Large intestine (tissue), 3 donors: ENCODE measurements around the gene PLEKHG5. TPM values are rescaled to one million over a fixed set of nuclear protein-coding genes. Genes with fewer than 3 reads are reported as not detected.
"Not testable (repeated sequence)": the region's sequence is repeated elsewhere in the genome, so short reads cannot be mapped to it uniquely, and the experiment has no call there.

Source experiments
- DNase-seq, 2 donors: peaks; one replicate each; pipeline versions ENCODE4 v3.0.0 to v3.0.0-alpha.2; 2013
- H3K27ac ChIP-seq: one replicate; pipeline ENCODE4 v1.5.1; 2013; ENCODE audit warnings: low read length
- H3K27me3 ChIP-seq: 2 replicates; pipeline ENCODE4 v1.6.1; 2013; ENCODE audit warnings: low read length; ENCODE audit not compliant: control insufficient read depth, insufficient read depth
- H3K36me3 ChIP-seq: 2 replicates; pipeline ENCODE4 v1.6.1; 2013; ENCODE audit warnings: low read length; ENCODE audit not compliant: control insufficient read depth, insufficient read depth
- H3K4me1 ChIP-seq: one replicate; pipeline ENCODE4 v1.6.1; 2013; ENCODE audit warnings: low read length; ENCODE audit not compliant: control insufficient read depth, insufficient read depth
- H3K4me3 ChIP-seq: one replicate; pipeline ENCODE4 v1.5.1; 2013; ENCODE audit warnings: low read length
- H3K9me3 ChIP-seq: one replicate; pipeline ENCODE4 v1.6.1; 2013; ENCODE audit warnings: mild to moderate bottlenecking, low read depth, low read length, moderate library complexity; ENCODE audit not compliant: control insufficient read depth
- WGBS: methylation state at CpG from one replicate; pipeline ENCODE4 v1.1.5; 2013; ENCODE audit warnings: low lambda C conversion rate; ENCODE audit not compliant: insufficient coverage; 5-methylcytosine and 5-hydroxymethylcytosine counted together
- polyA plus RNA-seq: library from polyadenylated mRNA; unstranded; fragments of 120-200 nt; gene quantifications from one replicate; pipeline ENCODE4 v1.2.1, GENCODE V29; 2013

Gene PLEKHG5
- polyA plus RNA-seq, 1 donor, result 17.2 TPM

- no peak for DNase-seq
- Histone ChIP-seq H3K9me3 (no peaks in the 10 kb centered on the region), H3K36me3 (no peaks in the 10 kb centered on the region), H3K27ac (no peak overlapping the region), H3K4me1 (peaks cover 12% of the 10 kb centered on the region), H3K4me3 (peak overlapping the region; percentile 35), H3K27me3 (peaks cover 26% of the 10 kb centered on the region)
- WGBS, result no CpG with 5 or more reads among the region's 21 CpGs
Observed at GRCh38 chr1:6496890-6497214, 5.4 kb upstream of the PLEKHG5 start.

- Histone ChIP-seq H3K9me3 (no peaks in the 10 kb centered on the region), H3K36me3 (no peaks in the 10 kb centered on the region), H3K27ac (no peak overlapping the region), H3K27me3 (peaks cover 26% of the 10 kb centered on the region), H3K4me1 (peaks cover 14% of the 10 kb centered on the region), H3K4me3 (peak overlapping the region; percentile 35)
- WGBS, result no CpG with 5 or more reads among the region's 13 CpGs
- DNase-seq, result no peak
Observed at GRCh38 chr1:6496365-6496721, 4.9 kb upstream of the PLEKHG5 start.

- Histone ChIP-seq H3K27ac (no peak overlapping the region), H3K4me3 (no peak overlapping the region), H3K27me3 (peaks cover 20% of the 10 kb centered on the region), H3K36me3 (no peaks in the 10 kb centered on the region), H3K9me3 (peaks cover under 1% of the 10 kb centered on the region), H3K4me1 (peaks cover 14% of the 10 kb centered on the region)
- DNase-seq, result no peak
- no CpG with 5 or more reads among the region's 14 CpGs for WGBS
Observed at GRCh38 chr1:6495540-6496364, 4.3 kb upstream of the PLEKHG5 start.

GRCh38 chr1:6495041-6495441 is 3.6 kb upstream of the PLEKHG5 start:
- Histone ChIP-seq H3K36me3 (no peaks in the 10 kb centered on the region), H3K27me3 (peaks cover 20% of the 10 kb centered on the region), H3K4me3 (no peak overlapping the region), H3K9me3 (peaks cover 3% of the 10 kb centered on the region), H3K27ac (no peak overlapping the region), H3K4me1 (peaks cover 16% of the 10 kb centered on the region)
- no peak for DNase-seq
- WGBS, result no CpG with 5 or more reads among the region's 13 CpGs

GRCh38 chr1:6494627-6495026 is 3.2 kb upstream of the PLEKHG5 start:
- H3K4me3 ChIP-seq, result no peak overlapping the region
- no peaks in the 10 kb centered on the region for H3K36me3 ChIP-seq
- WGBS, result no CpG with 5 or more reads among the region's 4 CpGs
- DNase-seq, result no peak
- peaks cover 20% of the 10 kb centered on the region for H3K4me1 ChIP-seq
- H3K9me3 ChIP-seq, result peaks cover 3% of the 10 kb centered on the region
- peaks cover 20% of the 10 kb centered on the region for H3K27me3 ChIP-seq
- H3K27ac ChIP-seq, result no peak overlapping the region

- not testable (repeated sequence) for DNase-seq, H3K9me3 ChIP-seq, H3K27ac ChIP-seq, H3K4me3 ChIP-seq, H3K36me3 ChIP-seq
- peaks cover 24% of the 10 kb centered on the region for H3K4me1 ChIP-seq
- WGBS, result no CpG with 5 or more reads among the region's 4 CpGs
- H3K27me3 ChIP-seq, result peaks cover 18% of the 10 kb centered on the region
Observed at GRCh38 chr1:6493834-6494223, 2.4 kb upstream of the PLEKHG5 start.

GRCh38 chr1:6491966-6492365 is 499 bp upstream of the PLEKHG5 start:
- no CpG with 5 or more reads among the region's 10 CpGs for WGBS
- Histone ChIP-seq H3K36me3 (no peaks in the 10 kb centered on the region), H3K4me3 (no peak overlapping the region), H3K4me1 (peaks cover 18% of the 10 kb centered on the region), H3K27me3 (peaks cover 5% of the 10 kb centered on the region), H3K9me3 (peaks cover 3% of the 10 kb centered on the region), H3K27ac (no peak overlapping the region)
- DNase-seq, result no peak

GRCh38 chr1:6491081-6491449 is 402 bp downstream of the PLEKHG5 start:
- H3K4me1 ChIP-seq, result peaks cover 21% of the 10 kb centered on the region
- H3K36me3 ChIP-seq, result no peaks in the 10 kb centered on the region
- no peak for DNase-seq
- H3K27me3 ChIP-seq, result peaks cover 3% of the 10 kb centered on the region
- H3K9me3 ChIP-seq, result peaks cover 3% of the 10 kb centered on the region
- no CpG with 5 or more reads among the region's 6 CpGs for WGBS
- peak overlapping the region; percentile 86 for H3K4me3 ChIP-seq
- H3K27ac ChIP-seq, result peak overlapping the region; percentile 65

- H3K4me1 ChIP-seq, result peaks cover 25% of the 10 kb centered on the region
- WGBS, result no CpG with 5 or more reads among the region's 70 CpGs
- DNase-seq, result peak; percentile 59 to 84
- peaks cover 3% of the 10 kb centered on the region for H3K9me3 ChIP-seq
- H3K36me3 ChIP-seq, result no peaks in the 10 kb centered on the region
- H3K27ac ChIP-seq, result peak overlapping the region; percentile 65
- H3K27me3 ChIP-seq, result peaks cover 8% of the 10 kb centered on the region
- peak overlapping the region; percentile 86 for H3K4me3 ChIP-seq
Observed at GRCh38 chr1:6490181-6491080, 1.0 kb downstream of the PLEKHG5 start.

- Histone ChIP-seq H3K36me3 (no peaks in the 10 kb centered on the region), H3K27ac (peak overlapping the region; percentile 65), H3K4me3 (peak overlapping the region; percentile 86), H3K27me3 (peaks cover 12% of the 10 kb centered on the region), H3K4me1 (peaks cover 25% of the 10 kb centered on the region), H3K9me3 (peaks cover 3% of the 10 kb centered on the region)
- WGBS, result no CpG with 5 or more reads among the region's 21 CpGs
- DNase-seq, result peak; percentile 70 to 80
Observed at GRCh38 chr1:6489799-6490180, 1.7 kb downstream of the PLEKHG5 start.
